K562 (cell line): ENCODE measurements around the gene SPEM3. TPM values are rescaled to one million over a fixed set of nuclear protein-coding genes. Genes with fewer than 3 reads are reported as not detected.

Source experiments
- ATAC-seq: fragments of 200-7000 bp; cut with Tn5 transposase; 3 replicates; pipeline ENCODE4 v1.9.1; 2020; ENCODE audit warnings: moderate library complexity
- BruUV-seq: library from RNA; stranded (reverse); fragments of 400-500 nt; replicated peaks from 2 replicates; lab custom pipeline; 2021; lab: Mats Ljungman, UMichigan
- CTCF ChIA-PET: fragments of 300-600 bp; formaldehyde crosslinking; extraction: SDS; loops from one replicate; lab custom pipeline; 2021; ENCODE audit warnings: low intra/inter-chr PET ratio; lab: Yijun Ruan, JAX
- POLR2A ChIA-PET: fragments of 300-600, 350-650 bp; sonication (Branson Sonifier 250); formaldehyde crosslinking; extraction: SDS; loops from one replicate; lab custom pipeline; 2021; ENCODE audit warnings: antibody characterized with exemption, inconsistent platforms; lab: Yijun Ruan, JAX
- DNase-seq, 4 experiments: peaks; one replicate each; pipeline versions ENCODE4 v3.0.0 to v3.0.0-alpha.2; 2011 to 2018; ENCODE audit warnings: low spot score in 3 of 4, mixed read lengths in 3 of 4; ENCODE audit errors: extremely low read depth in 1 of 4
- FAIRE-seq: peaks from 2 replicates; lab custom pipeline; 2011; peaks lifted over from hg19 to GRCh38; lab: Jason Lieb, UNC
- H2AFZ ChIP-seq: 2 replicates; pipeline ENCODE4 v1.6.0; 2011; ENCODE audit warnings: low read depth, low read length, control low read depth, inconsistent platforms
- H3K27ac ChIP-seq: fragments of 200-600 bp; 3 replicates; pipeline ENCODE4 v1.8.0; 2011; ENCODE audit warnings: low read depth, mild to moderate bottlenecking, control low read depth, inconsistent platforms, low read length, moderate library complexity, mixed read lengths; ENCODE audit errors: extremely low read depth
- H3K27me3 ChIP-seq, 2 experiments: fragments of 300-600 bp in 1 of 2; 2 replicates in 1 of 2; 3 replicates in 1 of 2; pipeline versions ENCODE4 v1.6.0 to v1.8.0; 2011; ENCODE audit warnings: inconsistent platforms in 2 of 2, low read length in 2 of 2, mild to moderate bottlenecking in 1 of 2, mixed read lengths in 1 of 2, moderate library complexity in 1 of 2; ENCODE audit not compliant: control insufficient read depth in 2 of 2, insufficient read depth in 2 of 2
- H3K36me3 ChIP-seq: fragments of 300-600 bp; 3 replicates; pipeline ENCODE4 v1.8.0; 2011; ENCODE audit warnings: mild to moderate bottlenecking, low read length, inconsistent platforms; ENCODE audit not compliant: control insufficient read depth, insufficient read depth
- H3K4me1 ChIP-seq, 2 experiments: fragments of 200-600 bp in 1 of 2; replicated peaks in 1 of 2; 2 replicates in 1 of 2; 3 replicates in 1 of 2; pipeline versions ENCODE4 v1.5.1 to v1.8.0; 2011; ENCODE audit warnings: inconsistent platforms in 2 of 2, low read length in 2 of 2, mild to moderate bottlenecking in 1 of 2, mixed read lengths in 1 of 2, moderate library complexity in 1 of 2; ENCODE audit not compliant: control insufficient read depth in 2 of 2, insufficient read depth in 2 of 2
- H3K4me2 ChIP-seq: 2 replicates; pipeline ENCODE4 v1.6.1; 2011; ENCODE audit warnings: low read length, control low read depth, inconsistent platforms, mixed read lengths; ENCODE audit not compliant: insufficient read depth
- H3K4me3 ChIP-seq: fragments of 200-600 bp; sonication (generic), shearing (Covaris generic); 2 replicates; pipeline ENCODE4 v1.5.1; 2016; ENCODE audit warnings: control low read depth, inconsistent platforms
- H3K79me2 ChIP-seq: fragments of 200-600 bp; 3 replicates; pipeline ENCODE4 v1.8.0; 2011; ENCODE audit warnings: low read length, inconsistent platforms; ENCODE audit not compliant: control insufficient read depth, insufficient read depth
- H3K9ac ChIP-seq, 2 experiments: 2 replicates each; pipeline versions ENCODE4 v1.6.0 to v1.6.1; 2011; ENCODE audit warnings: low read depth in 2 of 2, low read length in 2 of 2, control low read depth in 1 of 2, inconsistent platforms in 1 of 2, mild to moderate bottlenecking in 1 of 2, mixed read lengths in 1 of 2; ENCODE audit not compliant: insufficient read depth in 1 of 2
- H3K9me1 ChIP-seq: one replicate; pipeline ENCODE4 v1.6.0; 2011; ENCODE audit warnings: inconsistent platforms, mild to moderate bottlenecking, low read length, moderate library complexity; ENCODE audit not compliant: control insufficient read depth, insufficient read depth
- H3K9me3 ChIP-seq: replicated peaks from 2 replicates; pipeline ENCODE4 v1.5.1; 2011; ENCODE audit warnings: low read depth, low read length, inconsistent platforms; ENCODE audit not compliant: control insufficient read depth, insufficient read depth
- H4K20me1 ChIP-seq: replicated peaks from 2 replicates; pipeline ENCODE4 v1.6.1; 2011; ENCODE audit warnings: low read length, inconsistent platforms, mixed read lengths; ENCODE audit not compliant: control insufficient read depth, insufficient read depth
- FOXK2 ChIP-seq, 2 experiments: fragments of 450-650 bp; IDR thresholded peaks in 1 of 2; conservative IDR thresholded peaks in 1 of 2; 2 replicates each; pipeline ENCODE4 v1.6.1; 2016; ENCODE audit warnings: low read depth in 2 of 2, mild to moderate bottlenecking in 1 of 2
- HOMEZ ChIP-seq: fragments of 250-450 bp; sonication (Bioruptor Pico); IDR thresholded peaks from 2 replicates; pipeline ENCODE4 v1.4.0; 2020; ENCODE audit warnings: mild to moderate bottlenecking, moderate library complexity
- SRF ChIP-seq, 2 experiments: fragments of 250-450, 450-650 bp in 1 of 2; sonication (Bioruptor Pico) in 1 of 2; sonication (generic) in 1 of 2; formaldehyde crosslinking; IDR thresholded peaks; 2 replicates each; pipeline versions ENCODE4 v1.5.0 to v1.5.1; 2020 to 2022; ENCODE audit warnings: mild to moderate bottlenecking in 1 of 2, missing genetic modification reagents in 1 of 2
- TCF7 ChIP-seq: sonication (generic); IDR thresholded peaks from 2 replicates; pipeline ENCODE4 v1.6.1; 2016; ENCODE audit warnings: antibody characterized with exemption, borderline replicate concordance
- ZC3H11A ChIP-seq: IDR thresholded peaks from 2 replicates; pipeline ENCODE4 v1.6.1; 2012; ENCODE audit warnings: low read depth, low read length, improper control_type of control experiment
- WGBS: fragments of 100-300 bp; shearing (Covaris generic); methylation state at CpG from one replicate; pipeline ENCODE4 v1.1.6; 2016; ENCODE audit warnings: low coverage, mixed read lengths; ENCODE audit not compliant: insufficient coverage; ENCODE audit errors: missing lambda C conversion rate; 5-methylcytosine and 5-hydroxymethylcytosine counted together
- in situ Hi-C: fragments of 300-500 bp; cut with MboI; formaldehyde crosslinking; loops from 4 replicates; pipeline ENCODE4 v1.15.0; 2018; ENCODE audit warnings: inconsistent platforms, mixed read lengths
- intact Hi-C: fragments of 100-400 bp; cut with micrococcal nuclease; formaldehyde crosslinking; loops from 2 replicates; pipeline ENCODE4 v1.14.2; 2022
- polyA plus RNA-seq, 8 experiments: library from polyadenylated mRNA; depleted of rRNA in 4 of 8; stranded (reverse) in 5 of 8; unstranded in 3 of 8; fragments of >200 nt; fragmentation: Nextera tagmentation in 2 of 8; fragmentation: Illumina TruSeq in 1 of 8; extraction: Ambion mirVana in 2 of 8; extraction: Trizol in 1 of 8; gene quantifications; 2 replicates each; pipeline versions ENCODE4 v1.2.1 to v1.2.3, GENCODE V29; 2011 to 2014; ENCODE audit warnings: inconsistent platforms in 1 of 8, missing spikeins in 1 of 8
- total RNA-seq, 7 experiments: library from RNA; depleted of rRNA in 6 of 7; stranded (reverse); fragments of >200 nt in 6 of 7; fragmentation: Illumina TruSeq in 2 of 7; extraction: Trizol in 2 of 7; gene quantifications; 2 replicates each; pipeline versions ENCODE4 v1.2.1 to v1.2.3, GENCODE V29; 2011 to 2021; ENCODE audit warnings: low replicate concordance in 1 of 7

SPEM3 gene
- total and polyA plus RNA-seq, 9 of the 15 experiments (the other 6 are each of a cell fraction or from before 2014, with no cell fraction given): not detected

- ChIA-PET POLR2A (no interaction called here), CTCF (no interaction called here)
- BruUV-seq: no TSS peak
- Histone ChIP-seq H3K27ac (no peak overlapping the region), H4K20me1 (no peaks in the 10 kb centered on the region), H3K9me1 (no peaks in the 10 kb centered on the region), H3K9ac (no peak overlapping the region; a peak in 1 of 4 replicates), H3K4me1 (peaks cover 0 to 14% of the 10 kb centered on the region in 2 experiments; a peak in 2 of 5 replicates), H2AFZ (no peak overlapping the region), H3K4me3 (no peak overlapping the region), H3K4me2 (no peak overlapping the region), H3K9me3 (no peaks in the 10 kb centered on the region), H3K27me3 (no peaks in the 10 kb centered on the region), H3K36me3 (no peaks in the 10 kb centered on the region), H3K79me2 (no peaks in the 10 kb centered on the region)
- no peak for DNase-seq
- intact Hi-C loops: no loop called here
- no peak for TF ChIP-seq TCF7
- no peak for TF ChIP-seq HOMEZ (CRISPR knock-in tag)
- TF ChIP-seq FOXK2 (conservative IDR thresholded peaks at IDR 0.05 in 1 of 2, IDR thresholded peaks at IDR 0.05 in 1 of 2; ENCODE audit: low read depth in 2 of 2): no peak
- no peak for TF ChIP-seq ZC3H11A
- no peak for TF ChIP-seq SRF (CRISPR knock-in tag; IDR thresholded peaks at IDR 0.05)
- FAIRE-seq: no peak
- in situ Hi-C loops: no loop called here
- 64% methylated on average over 23 of the region's 29 CpGs for WGBS
- no peak for ATAC-seq
Observed at GRCh38 chr17:7426896-7427489, 1.7 kb upstream of the SPEM3 start.
